Measurements from ENCODE around the gene GPC6.

DNA sequence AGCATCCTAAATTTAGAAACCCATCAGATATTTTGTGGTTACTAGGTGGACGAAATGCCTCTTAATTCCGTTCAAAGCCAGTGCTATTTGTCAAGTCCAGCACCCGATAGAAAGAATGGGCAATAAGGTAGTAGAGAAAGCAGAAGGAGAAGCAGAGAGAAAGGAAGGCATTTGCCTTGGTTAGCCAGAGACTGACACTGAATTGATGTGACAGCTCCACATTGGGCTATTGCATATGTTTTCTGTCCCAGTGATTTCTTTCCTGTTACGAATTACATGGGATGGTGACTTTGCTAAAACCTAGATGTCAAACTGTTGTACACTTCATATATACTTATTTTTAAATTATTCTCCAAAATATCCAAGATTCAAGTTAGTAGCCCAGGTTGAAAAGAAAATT, 710.3 kb downstream of the GPC6 start:
- TF ChIP-seq, protein P1, sequence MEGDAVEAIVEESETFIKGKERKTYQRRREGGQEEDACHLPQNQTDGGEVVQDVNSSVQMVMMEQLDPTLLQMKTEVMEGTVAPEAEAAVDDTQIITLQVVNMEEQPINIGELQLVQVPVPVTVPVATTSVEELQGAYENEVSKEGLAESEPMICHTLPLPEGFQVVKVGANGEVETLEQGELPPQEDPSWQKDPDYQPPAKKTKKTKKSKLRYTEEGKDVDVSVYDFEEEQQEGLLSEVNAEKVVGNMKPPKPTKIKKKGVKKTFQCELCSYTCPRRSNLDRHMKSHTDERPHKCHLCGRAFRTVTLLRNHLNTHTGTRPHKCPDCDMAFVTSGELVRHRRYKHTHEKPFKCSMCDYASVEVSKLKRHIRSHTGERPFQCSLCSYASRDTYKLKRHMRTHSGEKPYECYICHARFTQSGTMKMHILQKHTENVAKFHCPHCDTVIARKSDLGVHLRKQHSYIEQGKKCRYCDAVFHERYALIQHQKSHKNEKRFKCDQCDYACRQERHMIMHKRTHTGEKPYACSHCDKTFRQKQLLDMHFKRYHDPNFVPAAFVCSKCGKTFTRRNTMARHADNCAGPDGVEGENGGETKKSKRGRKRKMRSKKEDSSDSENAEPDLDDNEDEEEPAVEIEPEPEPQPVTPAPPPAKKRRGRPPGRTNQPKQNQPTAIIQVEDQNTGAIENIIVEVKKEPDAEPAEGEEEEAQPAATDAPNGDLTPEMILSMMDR (IDR thresholded peaks at IDR 0.05; ENCODE audit: low read depth, low read length) = no peak
- TF ChIP-seq POLR2A (IDR thresholded peaks at IDR 0.05; ENCODE audit: extremely low read depth, insufficient read length) = no peak
- no peak for TF ChIP-seq MAX (IDR thresholded peaks at IDR 0.05; ENCODE audit: low read depth, low read length)
- no peak for TF ChIP-seq MYC (IDR thresholded peaks at IDR 0.05; ENCODE audit: low read depth, low read length)

All from NB4 (cell line).